ENCODE data around the gene DGKH. TPM values are rescaled to one million over a fixed set of nuclear protein-coding genes. Genes with fewer than 3 reads are reported as not detected.
A peak's percentile ranks its signal among the peaks of the same experiment; 100 is the strongest.

The DGKH gene, protein sequence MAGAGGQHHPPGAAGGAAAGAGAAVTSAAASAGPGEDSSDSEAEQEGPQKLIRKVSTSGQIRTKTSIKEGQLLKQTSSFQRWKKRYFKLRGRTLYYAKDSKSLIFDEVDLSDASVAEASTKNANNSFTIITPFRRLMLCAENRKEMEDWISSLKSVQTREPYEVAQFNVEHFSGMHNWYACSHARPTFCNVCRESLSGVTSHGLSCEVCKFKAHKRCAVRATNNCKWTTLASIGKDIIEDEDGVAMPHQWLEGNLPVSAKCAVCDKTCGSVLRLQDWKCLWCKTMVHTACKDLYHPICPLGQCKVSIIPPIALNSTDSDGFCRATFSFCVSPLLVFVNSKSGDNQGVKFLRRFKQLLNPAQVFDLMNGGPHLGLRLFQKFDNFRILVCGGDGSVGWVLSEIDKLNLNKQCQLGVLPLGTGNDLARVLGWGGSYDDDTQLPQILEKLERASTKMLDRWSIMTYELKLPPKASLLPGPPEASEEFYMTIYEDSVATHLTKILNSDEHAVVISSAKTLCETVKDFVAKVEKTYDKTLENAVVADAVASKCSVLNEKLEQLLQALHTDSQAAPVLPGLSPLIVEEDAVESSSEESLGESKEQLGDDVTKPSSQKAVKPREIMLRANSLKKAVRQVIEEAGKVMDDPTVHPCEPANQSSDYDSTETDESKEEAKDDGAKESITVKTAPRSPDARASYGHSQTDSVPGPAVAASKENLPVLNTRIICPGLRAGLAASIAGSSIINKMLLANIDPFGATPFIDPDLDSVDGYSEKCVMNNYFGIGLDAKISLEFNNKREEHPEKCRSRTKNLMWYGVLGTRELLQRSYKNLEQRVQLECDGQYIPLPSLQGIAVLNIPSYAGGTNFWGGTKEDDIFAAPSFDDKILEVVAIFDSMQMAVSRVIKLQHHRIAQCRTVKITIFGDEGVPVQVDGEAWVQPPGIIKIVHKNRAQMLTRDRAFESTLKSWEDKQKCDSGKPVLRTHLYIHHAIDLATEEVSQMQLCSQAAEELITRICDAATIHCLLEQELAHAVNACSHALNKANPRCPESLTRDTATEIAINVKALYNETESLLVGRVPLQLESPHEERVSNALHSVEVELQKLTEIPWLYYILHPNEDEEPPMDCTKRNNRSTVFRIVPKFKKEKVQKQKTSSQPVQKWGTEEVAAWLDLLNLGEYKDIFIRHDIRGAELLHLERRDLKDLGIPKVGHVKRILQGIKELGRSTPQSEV
- 10 to 100 TPM in 2 of 4 donors, 1 to 10 TPM in 2; 5.7 to 24.0 (median 15.0) TPM for total RNA-seq

DNA sequence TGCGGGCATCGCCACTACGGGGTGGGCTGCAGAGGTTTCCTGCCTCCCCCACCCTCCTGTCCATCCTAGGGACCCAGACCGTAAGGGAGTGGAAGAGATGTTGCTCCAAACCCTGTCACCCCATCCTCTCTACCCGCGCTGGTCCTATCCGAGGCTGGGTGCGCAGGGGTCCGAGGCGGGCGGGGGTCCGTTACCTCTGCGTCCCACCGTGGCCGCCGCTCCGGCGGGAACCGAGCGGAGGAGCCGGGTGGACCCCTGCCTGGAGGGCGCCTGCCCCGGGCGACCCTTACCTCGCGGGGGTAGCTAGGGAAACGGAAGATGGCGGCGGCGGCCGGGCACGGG is at the start of gene DGKH:
TSS of gene DGKH (plus strand) at position 307 of the 342 bp plus-strand sequence. CDS start 126 bp downstream, outside the sequence.
- Histone ChIP-seq H3K4me3 (peak within 1 kb of the TSS; percentile 75 to 98 (median 84)), H3K4me1 (peaks cover 0 to 22% (median 9%) of the 10 kb centered on the region in 3 donors), H3K36me3 (no peaks in the 10 kb centered on the region), H3K27me3 (no peaks in the 10 kb centered on the region), H3K27ac (peak within 1 kb of the TSS; percentile 90 to 97 (median 96)), H3K9me3 (no peaks in the 10 kb centered on the region)
- WGBS, 2 donors, result no CpG with 5 or more reads among the region's 32 CpGs
- TF ChIP-seq POLR2A (IDR thresholded peaks at IDR 0.05) (no peak), CTCF (IDR thresholded peaks at IDR 0.05) (no peak)
- intact Hi-C loops (cut with DNase I), result loop anchor here (10.0 kb wide), 1 partner anchor 84 kb away; the partner anchor contains the start of gene VWA8
- no peak for DNase-seq

DNA sequence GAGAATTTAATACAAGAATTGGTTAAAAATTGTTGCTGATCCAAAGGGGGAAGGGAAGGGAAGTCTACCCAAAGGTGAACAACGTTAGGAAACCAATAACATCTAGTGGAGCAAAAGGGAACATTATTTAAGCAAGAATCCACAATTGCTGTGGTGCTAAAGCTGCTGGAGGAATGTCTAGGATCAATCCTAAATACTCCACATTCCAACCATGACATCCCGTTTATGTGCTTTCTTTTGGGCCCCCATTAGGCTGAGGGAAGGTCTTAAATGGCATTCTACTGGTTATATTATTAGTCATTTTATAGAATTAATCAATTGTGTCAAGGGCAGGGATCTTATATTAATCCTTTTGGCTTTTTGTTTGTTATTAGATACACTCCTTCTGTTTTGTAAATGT is 47.6 kb upstream of the DGKH start:
- no peak for DNase-seq
- Histone ChIP-seq H3K4me3 (no peak overlapping the region), H3K27ac (no peak overlapping the region), H3K9me3 (no peaks in the 10 kb centered on the region), H3K36me3 (no peaks in the 10 kb centered on the region), H3K4me1 (peaks cover 0 to 3% (median 0%) of the 10 kb centered on the region in 3 donors), H3K27me3 (no peaks in the 10 kb centered on the region)
- intact Hi-C loops (cut with DNase I), result no loop called here
- TF ChIP-seq CTCF (IDR thresholded peaks at IDR 0.05) (no peak), POLR2A (IDR thresholded peaks at IDR 0.05) (no peak)
- WGBS, 2 donors, result 60 to 63% methylated on average over 2 of the region's 2 CpGs

GRCh38 chr13:42001580-42001979 is 46.9 kb upstream of the DGKH start:
- Histone ChIP-seq H3K27me3 (peaks cover 0 to 5% (median 0%) of the 10 kb centered on the region in 4 donors), H3K27ac (no peak overlapping the region), H3K4me3 (no peak overlapping the region), H3K4me1 (peaks cover 0 to 3% (median 0%) of the 10 kb centered on the region in 3 donors), H3K36me3 (no peaks in the 10 kb centered on the region), H3K9me3 (no peaks in the 10 kb centered on the region)
- WGBS, 2 donors, result 53 to 58% methylated on average over 2 to 6 of the region's 6 CpGs
- DNase-seq, result no peak
- TF ChIP-seq CTCF (IDR thresholded peaks at IDR 0.05) (no peak), POLR2A (IDR thresholded peaks at IDR 0.05) (no peak)
- intact Hi-C loops (cut with DNase I), result no loop called here

DNA sequence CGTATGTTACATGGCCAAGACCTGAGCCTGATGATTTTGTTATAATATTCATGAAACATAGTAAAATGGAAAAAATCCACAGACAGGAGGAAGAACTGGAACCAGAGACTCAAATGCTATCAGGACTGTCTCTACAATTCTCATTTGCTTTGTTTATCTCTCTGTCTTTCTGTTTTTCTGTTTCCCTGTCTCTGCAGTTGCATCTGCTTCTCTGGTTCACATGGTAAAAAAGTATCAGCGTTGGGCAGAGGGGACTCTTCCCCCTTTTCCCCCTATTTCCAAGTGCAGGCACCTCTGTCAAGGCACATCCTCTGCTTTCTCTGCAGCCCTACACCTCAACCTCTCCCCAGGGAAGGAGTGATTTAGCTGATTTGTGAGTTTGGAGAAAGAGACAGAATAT is 46.4 kb upstream of the DGKH start:
- Histone ChIP-seq H3K4me1 (peaks cover 0 to 3% (median 0%) of the 10 kb centered on the region in 3 donors), H3K27me3 (peaks cover 0 to 5% (median 0%) of the 10 kb centered on the region in 4 donors), H3K27ac (no peak overlapping the region), H3K36me3 (no peaks in the 10 kb centered on the region), H3K9me3 (no peaks in the 10 kb centered on the region), H3K4me3 (no peak overlapping the region)
- DNase-seq, result no peak
- intact Hi-C loops (cut with DNase I), result no loop called here
- TF ChIP-seq CTCF (IDR thresholded peaks at IDR 0.05), result no peak
- TF ChIP-seq POLR2A (IDR thresholded peaks at IDR 0.05), result no peak
- 78 to 82% methylated on average over 2 of the region's 2 CpGs for WGBS, 2 donors
